Esophagus (tissue), 2 donors: ENCODE data around the gene DLG5. TPM values are rescaled to one million over a fixed set of nuclear protein-coding genes. Genes with fewer than 3 reads are reported as not detected.

ENCODE experiments used
- H3K27ac ChIP-seq, 2 donors: one replicate each; pipeline ENCODE4 v1.5.1; 2013; ENCODE audit warnings: low read depth in 2 of 2, mild to moderate bottlenecking in 2 of 2, inconsistent platforms in 1 of 2, low read length in 1 of 2, moderate library complexity in 1 of 2
- H3K27me3 ChIP-seq, 2 donors: one replicate each; pipeline ENCODE4 v1.6.1; 2013; ENCODE audit warnings: low read length in 2 of 2, control low read depth in 1 of 2, mild to moderate bottlenecking in 1 of 2; ENCODE audit not compliant: insufficient read depth in 2 of 2, control insufficient read depth in 1 of 2
- H3K36me3 ChIP-seq, 2 donors: one replicate each; pipeline ENCODE4 v1.6.1; 2013; ENCODE audit warnings: low read length in 1 of 2; ENCODE audit not compliant: control insufficient read depth in 2 of 2, insufficient read depth in 2 of 2
- H3K4me1 ChIP-seq, 2 donors: one replicate each; pipeline ENCODE4 v1.6.1; 2013; ENCODE audit warnings: low read length in 1 of 2; ENCODE audit not compliant: control insufficient read depth in 2 of 2, insufficient read depth in 2 of 2
- H3K4me3 ChIP-seq, 2 donors: one replicate each; pipeline ENCODE4 v1.5.1; 2013; ENCODE audit warnings: low read length in 2 of 2, mild to moderate bottlenecking in 2 of 2, low read depth in 1 of 2, moderate library complexity in 1 of 2
- H3K9me3 ChIP-seq, 2 donors: one replicate each; pipeline ENCODE4 v1.6.1; 2013; ENCODE audit warnings: mild to moderate bottlenecking in 2 of 2, low read depth in 1 of 2, low read length in 1 of 2, moderate library complexity in 1 of 2; ENCODE audit not compliant: control insufficient read depth in 2 of 2, insufficient read depth in 1 of 2
- WGBS, 2 donors: extraction: QIAGEN DNeasy Blood & Tissue Kit; methylation state at CpG; one replicate each; pipeline ENCODE4 v1.1.7; 2013; 5-methylcytosine and 5-hydroxymethylcytosine counted together
- polyA plus RNA-seq, 2 donors: library from polyadenylated mRNA; stranded (reverse); fragments of 200-250 nt; gene quantifications; one replicate each; pipeline ENCODE4 v1.2.3, GENCODE V29; 2013
- donor health status: healthy with polysubstance abuse.
- donor health status: Bipolar disorder and iron deficiency.

The DLG5 gene
- polyA plus RNA-seq, 2 donors: 13.9 to 17.4 TPM

GRCh38 chr10:77874872-77875271 lies 51.7 kb downstream of the DLG5 start:
- Histone ChIP-seq H3K4me3 (no peak overlapping the region), H3K9me3 (no peaks in the 10 kb centered on the region), H3K27me3 (no peaks in the 10 kb centered on the region), H3K27ac (peak overlapping the region; percentile 1 to 15), H3K36me3 (no peaks in the 10 kb centered on the region), H3K4me1 (peaks cover 2 to 48% of the 10 kb centered on the region in 2 donors)
- WGBS, 2 donors: 95 to 96% methylated on average over 3 of the region's 3 CpGs

GRCh38 chr10:77873536-77874380 lies 52.8 kb downstream of the DLG5 start:
- peak overlapping the region; percentile 96 to 97 for H3K27ac ChIP-seq
- H3K36me3 ChIP-seq: peaks cover 0 to 2% of the 10 kb centered on the region in 2 donors
- peaks cover 0 to 50% of the 10 kb centered on the region in 2 donors for H3K4me1 ChIP-seq
- 23 to 32% methylated on average over 15 of the region's 15 CpGs for WGBS, 2 donors
- H3K4me3 ChIP-seq: no peak overlapping the region
- no peaks in the 10 kb centered on the region for H3K9me3 ChIP-seq
- no peaks in the 10 kb centered on the region for H3K27me3 ChIP-seq

- peak overlapping the region; percentile 96 to 97 for H3K27ac ChIP-seq
- no peaks in the 10 kb centered on the region for H3K9me3 ChIP-seq
- H3K4me1 ChIP-seq: peaks cover 0 to 44% of the 10 kb centered on the region in 2 donors
- no peaks in the 10 kb centered on the region for H3K27me3 ChIP-seq
- H3K4me3 ChIP-seq: no peak overlapping the region
- 46 to 68% methylated on average over 7 of the region's 7 CpGs for WGBS, 2 donors
- H3K36me3 ChIP-seq: peaks cover 0 to 2% of the 10 kb centered on the region in 2 donors
Observed at GRCh38 chr10:77872947-77873535, 53.5 kb downstream of the DLG5 start.

- H3K9me3 ChIP-seq: no peaks in the 10 kb centered on the region
- H3K36me3 ChIP-seq: peaks cover 0 to 2% of the 10 kb centered on the region in 2 donors
- H3K27me3 ChIP-seq: no peaks in the 10 kb centered on the region
- H3K27ac ChIP-seq: peak overlapping the region; percentile 96 to 97
- WGBS, 2 donors: 52 to 64% methylated on average over 18 of the region's 18 CpGs
- no peak overlapping the region for H3K4me3 ChIP-seq
- H3K4me1 ChIP-seq: peaks cover 0 to 37% of the 10 kb centered on the region in 2 donors
Observed at GRCh38 chr10:77872151-77872946, 54.2 kb downstream of the DLG5 start.

- H3K36me3 ChIP-seq: peaks cover 0 to 11% of the 10 kb centered on the region in 2 donors
- no peak overlapping the region for H3K27ac ChIP-seq
- 50 to 69% methylated on average over 4 of the region's 4 CpGs for WGBS, 2 donors
- H3K27me3 ChIP-seq: no peaks in the 10 kb centered on the region
- H3K9me3 ChIP-seq: no peaks in the 10 kb centered on the region
- no peak overlapping the region for H3K4me3 ChIP-seq
- peaks cover 0 to 44% of the 10 kb centered on the region in 2 donors for H3K4me1 ChIP-seq
Observed at GRCh38 chr10:77869626-77870420, 56.7 kb downstream of the DLG5 start.

GRCh38 chr10:77868523-77868922 lies 58.0 kb downstream of the DLG5 start:
- Histone ChIP-seq H3K9me3 (no peaks in the 10 kb centered on the region), H3K4me1 (peaks cover 0 to 41% of the 10 kb centered on the region in 2 donors), H3K4me3 (no peak overlapping the region), H3K36me3 (peaks cover 0 to 11% of the 10 kb centered on the region in 2 donors), H3K27ac (no peak overlapping the region), H3K27me3 (no peaks in the 10 kb centered on the region)
- whole genome bisulfite sequencing, 2 donors: 90 to 95% methylated on average over 3 of the region's 3 CpGs

GRCh38 chr10:77867124-77867719 lies 59.3 kb downstream of the DLG5 start:
- H3K9me3 ChIP-seq: no peaks in the 10 kb centered on the region
- peak overlapping the region in 1 of 2 donors; percentile 15 for H3K27ac ChIP-seq
- no peaks in the 10 kb centered on the region for H3K27me3 ChIP-seq
- peaks cover 0 to 11% of the 10 kb centered on the region in 2 donors for H3K36me3 ChIP-seq
- H3K4me3 ChIP-seq: no peak overlapping the region
- 75 to 80% methylated on average over 6 of the region's 6 CpGs for WGBS, 2 donors
- peaks cover 0 to 31% of the 10 kb centered on the region in 2 donors for H3K4me1 ChIP-seq

GRCh38 chr10:77866598-77866997 lies 60.0 kb downstream of the DLG5 start:
- peak overlapping the region in 1 of 2 donors; percentile 15 for H3K27ac ChIP-seq
- H3K4me1 ChIP-seq: peaks cover 0 to 28% of the 10 kb centered on the region in 2 donors
- no peaks in the 10 kb centered on the region for H3K27me3 ChIP-seq
- 82 to 83% methylated on average over 3 of the region's 3 CpGs for WGBS, 2 donors
- H3K4me3 ChIP-seq: no peak overlapping the region
- H3K36me3 ChIP-seq: peaks cover 0 to 11% of the 10 kb centered on the region in 2 donors
- H3K9me3 ChIP-seq: no peaks in the 10 kb centered on the region
